ENCODE data around the gene PACRG. TPM values are rescaled to one million over a fixed set of nuclear protein-coding genes. Genes with fewer than 3 reads are reported as not detected.

The PACRG gene
- total RNA-seq, 1 experiment from 2014 or later = 0.26 TPM

DNA sequence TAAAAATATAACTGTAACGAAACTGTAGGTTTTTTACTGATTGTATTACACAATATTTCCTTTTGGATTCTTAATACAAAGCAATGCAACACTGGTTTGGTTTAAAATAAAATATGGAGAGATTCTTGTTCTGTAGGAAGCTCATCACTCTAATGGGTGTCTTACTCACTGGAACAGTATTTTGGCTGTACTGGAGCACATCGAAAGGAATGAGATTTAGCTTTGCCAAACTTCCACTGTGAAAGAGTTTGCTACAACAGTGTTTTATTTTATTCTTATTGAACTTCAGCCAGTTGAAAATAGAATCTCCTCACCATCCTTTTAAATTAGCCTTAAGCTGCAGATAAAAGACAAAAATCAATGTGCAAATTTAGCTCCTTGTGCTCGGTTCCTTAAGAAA is 456.0 kb downstream of the PACRG start:
- Histone ChIP-seq H3K27ac (ENCODE audit: insufficient read length, low read depth, low read length) (no peak overlapping the region), H4K8ac (replicated peaks; ENCODE audit: insufficient read length, low read depth, low read length) (no peak overlapping the region), H3K56ac (ENCODE audit: insufficient read length, low read depth, low read length) (no peak overlapping the region), H2AK5ac (ENCODE audit: insufficient read length, low read length) (no peak overlapping the region), H3K9ac (ENCODE audit: extremely low read depth, insufficient read length, low read length) (no peak overlapping the region), H3K23me2 (ENCODE audit: insufficient read length, low read depth, low read length, poor library complexity, severe bottlenecking) (no peaks in the 10 kb centered on the region), H3K18ac (ENCODE audit: insufficient read length, low read depth, low read length) (no peak overlapping the region), H3K4ac (ENCODE audit: low read depth, low read length) (no peak overlapping the region), H3K79me1 (ENCODE audit: insufficient read depth, low read depth, low read length, poor library complexity, severe bottlenecking) (no peaks in the 10 kb centered on the region), H2BK15ac (ENCODE audit: low read depth, low read length) (no peak overlapping the region), H3K27me3 (ENCODE audit: insufficient read depth, low read length) (no peaks in the 10 kb centered on the region), H2BK12ac (ENCODE audit: insufficient read length, low read depth, low read length) (no peak overlapping the region), H2BK5ac (ENCODE audit: insufficient read length, low read length) (no peak overlapping the region), H3K79me2 (ENCODE audit: insufficient read depth, low read length) (no peaks in the 10 kb centered on the region), H3K4me1 (ENCODE audit: insufficient read depth, low read length) (no peaks in the 10 kb centered on the region; the same call in 1 of the 2 replicates), H3K4me2 (ENCODE audit: insufficient read depth, insufficient read length, low read length) (no peak overlapping the region), H2BK120ac (ENCODE audit: low read depth, low read length, poor library complexity, severe bottlenecking) (no peak overlapping the region), H3K9me3 (ENCODE audit: control insufficient read depth, low read depth, low read length) (no peaks in the 10 kb centered on the region), H3T11ph (ENCODE audit: low read length) (no peak overlapping the region), H3K23ac (ENCODE audit: insufficient read length, low read depth, low read length) (no peak overlapping the region), H4K5ac (ENCODE audit: insufficient read length, low read depth, low read length) (no peak overlapping the region), H2BK20ac (ENCODE audit: low read depth, low read length, poor library complexity, severe bottlenecking) (no peak overlapping the region), H2AFZ (ENCODE audit: low read length) (no peak overlapping the region), H3K14ac (ENCODE audit: insufficient read depth, low read length) (no peak overlapping the region), H4K20me1 (ENCODE audit: control insufficient read depth, insufficient read depth, insufficient read length) (no peaks in the 10 kb centered on the region), H4K91ac (ENCODE audit: insufficient read length, low read depth, low read length) (no peak overlapping the region)
- Mint-ChIP-seq H3K4me1 (peaks cover 27 to 36% of the 10 kb centered on the region in 2 experiments), H3K36me3 (ENCODE audit: insufficient read depth in 1 of 3, low read depth in 3 of 3) (no peaks in the 10 kb centered on the region; a peak in 1 of 7 replicates), H3K4me3 (no peak overlapping the region), H3K27ac (no peak overlapping the region), H3K9me3 (no peaks in the 10 kb centered on the region), H3K27me3 (ENCODE audit: low read depth) (peaks cover 7% of the 10 kb centered on the region)
- no peak for DNase-seq
- TF ChIP-seq, protein P1, sequence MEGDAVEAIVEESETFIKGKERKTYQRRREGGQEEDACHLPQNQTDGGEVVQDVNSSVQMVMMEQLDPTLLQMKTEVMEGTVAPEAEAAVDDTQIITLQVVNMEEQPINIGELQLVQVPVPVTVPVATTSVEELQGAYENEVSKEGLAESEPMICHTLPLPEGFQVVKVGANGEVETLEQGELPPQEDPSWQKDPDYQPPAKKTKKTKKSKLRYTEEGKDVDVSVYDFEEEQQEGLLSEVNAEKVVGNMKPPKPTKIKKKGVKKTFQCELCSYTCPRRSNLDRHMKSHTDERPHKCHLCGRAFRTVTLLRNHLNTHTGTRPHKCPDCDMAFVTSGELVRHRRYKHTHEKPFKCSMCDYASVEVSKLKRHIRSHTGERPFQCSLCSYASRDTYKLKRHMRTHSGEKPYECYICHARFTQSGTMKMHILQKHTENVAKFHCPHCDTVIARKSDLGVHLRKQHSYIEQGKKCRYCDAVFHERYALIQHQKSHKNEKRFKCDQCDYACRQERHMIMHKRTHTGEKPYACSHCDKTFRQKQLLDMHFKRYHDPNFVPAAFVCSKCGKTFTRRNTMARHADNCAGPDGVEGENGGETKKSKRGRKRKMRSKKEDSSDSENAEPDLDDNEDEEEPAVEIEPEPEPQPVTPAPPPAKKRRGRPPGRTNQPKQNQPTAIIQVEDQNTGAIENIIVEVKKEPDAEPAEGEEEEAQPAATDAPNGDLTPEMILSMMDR (conservative IDR thresholded peaks at IDR 0.05) = no peak
- WGBS (ENCODE audit: extremely low coverage, insufficient read length, low lambda C conversion rate) = no CpG with 5 or more reads among the region's 3 CpGs
